Sigmoid colon (tissue), 4 donors: Measurements from ENCODE around the gene IQGAP2.

ENCODE experiments used
- EP300 ChIP-seq, 4 donors: sonication (generic); formaldehyde crosslinking; IDR thresholded peaks; one replicate each; pipeline ENCODE4 v1.6.1; 2017; ENCODE audit warnings: antibody characterized with exemption in 4 of 4
- POLR2A ChIP-seq, 2 donors: fragments of 450-650 bp; IDR thresholded peaks; one replicate each; pipeline ENCODE4 v1.6.1; 2016; ENCODE audit warnings: antibody characterized with exemption in 2 of 2, mild to moderate bottlenecking in 2 of 2, moderate library complexity in 2 of 2
- TF ChIP-seq, protein P1 (sequence below), 4 experiments: fragments of 450-650 bp in 3 of 4; fragments of 200-600 bp in 1 of 4; IDR thresholded peaks; one replicate each; pipeline ENCODE4 v1.5.1; 2016 to 2019; ENCODE audit warnings: antibody characterized with exemption in 4 of 4, mild to moderate bottlenecking in 3 of 4, moderate library complexity in 2 of 4

DNA sequence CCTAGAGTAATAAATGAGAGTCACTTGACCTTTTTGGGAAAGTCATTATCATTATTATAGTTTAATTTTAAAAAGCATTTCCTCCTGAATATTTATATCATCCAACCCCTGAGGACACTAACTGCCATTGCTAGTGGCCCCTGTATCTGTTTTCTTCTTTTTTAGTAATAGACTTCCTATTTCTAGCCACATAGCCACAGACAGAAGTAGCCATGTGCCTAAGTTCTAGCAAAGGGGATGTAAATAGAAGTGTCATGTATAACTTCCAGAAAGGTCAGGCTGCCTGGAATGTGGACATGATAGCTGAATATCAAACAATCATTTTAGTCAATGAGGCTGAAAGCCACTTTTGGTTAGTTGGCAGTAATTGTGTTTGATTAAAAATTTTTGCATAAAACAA is 37.5 kb upstream of the IQGAP2 start:
- TF ChIP-seq, protein P1, sequence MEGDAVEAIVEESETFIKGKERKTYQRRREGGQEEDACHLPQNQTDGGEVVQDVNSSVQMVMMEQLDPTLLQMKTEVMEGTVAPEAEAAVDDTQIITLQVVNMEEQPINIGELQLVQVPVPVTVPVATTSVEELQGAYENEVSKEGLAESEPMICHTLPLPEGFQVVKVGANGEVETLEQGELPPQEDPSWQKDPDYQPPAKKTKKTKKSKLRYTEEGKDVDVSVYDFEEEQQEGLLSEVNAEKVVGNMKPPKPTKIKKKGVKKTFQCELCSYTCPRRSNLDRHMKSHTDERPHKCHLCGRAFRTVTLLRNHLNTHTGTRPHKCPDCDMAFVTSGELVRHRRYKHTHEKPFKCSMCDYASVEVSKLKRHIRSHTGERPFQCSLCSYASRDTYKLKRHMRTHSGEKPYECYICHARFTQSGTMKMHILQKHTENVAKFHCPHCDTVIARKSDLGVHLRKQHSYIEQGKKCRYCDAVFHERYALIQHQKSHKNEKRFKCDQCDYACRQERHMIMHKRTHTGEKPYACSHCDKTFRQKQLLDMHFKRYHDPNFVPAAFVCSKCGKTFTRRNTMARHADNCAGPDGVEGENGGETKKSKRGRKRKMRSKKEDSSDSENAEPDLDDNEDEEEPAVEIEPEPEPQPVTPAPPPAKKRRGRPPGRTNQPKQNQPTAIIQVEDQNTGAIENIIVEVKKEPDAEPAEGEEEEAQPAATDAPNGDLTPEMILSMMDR (IDR thresholded peaks at IDR 0.05), result no peak
- TF ChIP-seq EP300 (IDR thresholded peaks at IDR 0.05), result no peak
- no peak for TF ChIP-seq POLR2A (IDR thresholded peaks at IDR 0.05)
